ENCODE results near the gene C8G.

The C8G gene

GRCh38 chr9:136941231-136942111 lies 3.6 kb upstream of the C8G start:
- DNase-seq (ENCODE audit: low spot score) = no peak

DNA sequence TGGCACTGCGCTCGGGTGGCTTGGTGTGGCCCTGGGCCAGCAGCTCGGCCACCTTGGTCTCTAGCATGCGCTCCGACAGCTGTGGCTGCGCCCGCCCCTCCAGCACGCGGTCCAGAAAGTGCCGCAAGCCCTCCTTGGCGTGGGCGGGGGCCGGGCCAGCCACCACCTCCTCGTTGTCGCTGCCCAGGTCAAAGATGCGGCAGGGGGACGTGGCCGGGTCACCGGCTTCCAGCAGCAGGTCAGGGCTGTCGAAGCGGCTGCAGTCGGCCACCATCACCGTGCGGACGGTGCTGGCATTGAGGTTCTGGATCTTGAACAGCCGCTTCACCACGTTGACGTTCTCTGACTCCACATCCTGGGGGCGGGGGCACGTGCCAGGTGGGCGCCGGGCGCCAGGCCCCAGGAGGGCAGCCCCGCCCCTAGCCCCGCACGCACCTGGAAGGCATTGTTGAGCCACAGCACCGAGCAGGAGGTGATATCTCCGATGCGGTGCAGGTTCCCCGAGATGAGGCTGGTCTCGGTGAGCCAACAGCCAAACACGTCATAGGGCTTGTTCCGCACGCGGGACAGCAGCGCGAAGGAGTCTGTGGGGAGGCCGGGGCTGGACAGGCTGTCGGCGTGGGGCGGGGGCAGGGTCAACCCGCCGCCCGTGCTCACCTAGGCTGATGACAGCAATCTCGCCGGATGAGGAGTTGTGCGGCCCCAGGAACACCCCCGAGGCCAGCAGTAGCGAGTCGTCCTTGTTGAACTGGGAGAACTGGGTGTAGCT lies 2.7 kb upstream of the C8G start:
- no peak for DNase-seq (ENCODE audit: low spot score)

DNA sequence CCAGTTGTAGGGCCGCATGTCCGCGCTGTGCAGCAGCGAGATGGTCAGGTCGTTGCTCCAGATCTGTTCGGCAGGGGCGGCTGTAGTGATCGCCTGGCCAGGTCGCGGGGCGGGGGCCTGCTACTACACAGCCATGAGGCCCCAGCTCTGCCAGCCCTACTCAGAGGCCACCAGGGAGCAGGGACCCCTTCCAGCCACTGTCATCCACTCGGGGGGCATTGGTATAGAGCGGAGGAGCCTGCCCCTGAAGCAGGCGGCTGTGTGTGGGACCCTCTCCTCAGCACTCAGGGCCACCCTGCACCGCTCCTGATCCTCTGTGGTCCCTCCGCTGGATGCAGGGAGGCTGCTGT lies 2.2 kb upstream of the C8G start:
- no peak for DNase-seq (ENCODE audit: low spot score)

GRCh38 chr9:136943291-136944211 lies 1.5 kb upstream of the C8G start:
- peak; percentile 76 for DNase-seq (ENCODE audit: low spot score)

DNA sequence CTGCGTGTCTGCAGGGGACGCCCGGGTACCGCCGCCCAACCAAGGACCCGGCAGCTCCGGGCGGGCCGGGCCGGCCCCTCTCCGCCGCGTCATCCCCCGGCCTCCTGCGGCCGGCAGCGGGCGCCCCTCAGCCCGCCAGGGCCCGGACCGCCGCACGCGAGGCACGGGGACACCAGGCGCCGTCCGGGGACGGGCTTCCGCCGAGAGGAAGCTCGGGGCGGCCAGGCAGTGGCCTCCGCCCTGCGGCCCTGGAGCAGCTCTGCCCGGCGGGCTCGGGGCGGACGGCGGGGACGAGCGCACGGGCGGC lies 878 bp upstream of the C8G start:
- peak; percentile 73 for DNase-seq (ENCODE audit: low spot score)

- DNase-seq (ENCODE audit: low spot score) = no peak
These were observed 537 bp downstream of the C8G start for GRCh38 chr9:136945333-136946227.

DNA sequence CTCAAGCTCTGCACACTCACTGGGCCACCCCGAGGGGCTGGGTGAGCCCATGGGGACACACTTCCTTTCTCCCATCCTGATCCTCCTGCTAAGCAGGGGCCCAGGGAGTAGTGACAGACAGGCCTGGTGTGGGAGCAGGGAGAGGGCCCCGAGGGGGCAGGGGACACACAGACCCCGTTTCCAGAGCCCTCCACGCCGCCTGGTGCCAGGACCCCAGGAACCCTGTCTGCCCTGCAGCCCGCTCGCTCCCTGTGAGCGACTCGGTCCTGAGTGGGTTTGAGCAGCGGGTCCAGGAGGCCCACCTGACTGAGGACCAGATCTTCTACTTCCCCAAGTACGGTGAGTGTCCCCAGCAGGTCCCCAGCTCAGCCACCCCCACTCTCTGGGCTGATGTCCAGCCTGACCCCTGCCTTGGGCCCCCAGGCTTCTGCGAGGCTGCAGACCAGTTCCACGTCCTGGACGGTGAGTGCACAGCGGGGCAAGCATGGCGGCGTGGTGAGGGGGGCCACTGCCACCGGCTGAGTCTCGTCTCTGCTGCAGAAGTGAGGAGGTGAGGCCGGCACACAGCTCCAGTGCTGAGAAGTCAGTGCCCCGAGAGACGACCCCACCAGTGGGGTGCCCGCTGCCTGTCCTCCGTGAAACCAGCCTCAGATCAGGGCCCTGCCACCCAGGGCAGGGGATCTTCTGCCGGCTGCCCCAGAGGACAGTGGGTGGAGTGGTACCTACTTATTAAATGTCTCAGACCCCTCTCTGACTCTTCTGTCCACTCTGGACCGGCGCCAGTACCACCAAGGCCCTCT lies 1.4 kb downstream of the C8G start:
- DNase-seq (ENCODE audit: low spot score) = no peak

DNA sequence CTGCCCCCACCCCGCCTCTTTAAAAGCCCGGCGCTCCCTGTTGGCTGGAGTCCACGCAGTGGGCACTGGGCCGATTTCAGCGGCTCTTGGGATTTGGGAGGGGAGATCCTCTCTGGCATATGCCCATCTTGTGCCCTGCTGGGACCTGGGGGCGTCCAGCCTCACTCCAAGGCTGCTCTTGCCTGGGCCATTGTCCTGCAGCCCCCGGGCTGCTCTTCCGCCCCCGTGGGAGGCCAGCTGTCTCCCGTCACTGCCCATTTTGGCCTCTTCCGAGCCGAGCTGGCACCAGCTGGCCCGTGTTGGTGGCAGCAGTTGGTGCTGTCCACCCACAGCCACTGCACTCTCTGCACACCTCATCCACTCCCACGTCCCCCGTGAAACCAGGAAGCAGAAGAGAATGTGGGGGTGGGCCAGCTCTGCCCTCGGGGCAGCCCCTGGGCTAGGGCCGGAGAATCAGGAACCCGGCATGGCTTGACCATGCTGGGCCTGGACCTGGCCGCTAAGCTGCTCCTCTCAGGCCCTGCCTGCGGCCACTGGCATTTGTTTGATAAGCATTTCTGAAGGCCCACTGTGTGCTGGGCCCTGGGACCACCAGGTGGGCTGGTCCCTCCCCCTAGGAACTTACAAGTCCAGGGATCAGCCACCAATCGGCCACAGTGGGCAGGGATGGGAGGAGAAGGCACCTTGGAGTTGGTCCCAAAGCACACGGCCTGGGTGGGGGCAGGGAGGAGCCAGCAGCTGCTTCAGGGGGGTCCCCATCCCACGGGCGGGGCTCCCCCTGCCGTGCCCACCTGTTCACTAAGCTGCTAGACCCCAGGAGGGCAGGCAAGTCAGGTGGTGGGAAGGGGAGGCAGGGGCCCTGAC lies 2.2 kb downstream of the C8G start:
- DNase-seq (ENCODE audit: low spot score) = no peak

DNA sequence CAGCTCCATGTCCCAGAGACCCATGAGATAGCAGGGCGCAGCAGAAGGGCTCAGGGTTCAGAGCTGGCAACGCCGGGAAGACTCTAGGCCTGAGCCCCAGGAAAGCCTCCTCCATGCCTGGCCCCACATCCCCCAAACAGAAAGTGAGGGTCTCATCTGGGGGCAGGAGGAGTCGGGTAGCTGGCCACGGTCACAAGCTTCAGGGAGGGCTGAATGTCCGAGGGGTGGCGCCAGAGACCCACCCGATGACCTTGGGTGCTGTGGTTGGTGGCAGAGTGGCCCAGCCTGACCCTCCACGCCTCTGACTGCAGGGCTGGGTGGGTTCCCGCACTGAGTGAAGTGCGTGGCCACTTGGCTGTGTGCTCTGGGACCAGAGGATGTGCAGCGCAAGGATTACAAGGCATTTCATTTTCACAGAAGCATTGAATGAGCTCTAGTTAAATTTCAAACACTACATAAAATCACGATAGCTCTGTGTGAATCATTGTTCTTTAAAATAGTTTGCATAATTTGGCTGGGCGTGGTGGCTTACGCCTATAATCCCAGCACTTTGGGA lies 3.0 kb downstream of the C8G start:
- DNase-seq (ENCODE audit: low spot score) = peak; percentile 44

GRCh38 chr9:136949239-136949816 lies 4.3 kb downstream of the C8G start:
- DNase-seq (ENCODE audit: low spot score) = no peak

DNA sequence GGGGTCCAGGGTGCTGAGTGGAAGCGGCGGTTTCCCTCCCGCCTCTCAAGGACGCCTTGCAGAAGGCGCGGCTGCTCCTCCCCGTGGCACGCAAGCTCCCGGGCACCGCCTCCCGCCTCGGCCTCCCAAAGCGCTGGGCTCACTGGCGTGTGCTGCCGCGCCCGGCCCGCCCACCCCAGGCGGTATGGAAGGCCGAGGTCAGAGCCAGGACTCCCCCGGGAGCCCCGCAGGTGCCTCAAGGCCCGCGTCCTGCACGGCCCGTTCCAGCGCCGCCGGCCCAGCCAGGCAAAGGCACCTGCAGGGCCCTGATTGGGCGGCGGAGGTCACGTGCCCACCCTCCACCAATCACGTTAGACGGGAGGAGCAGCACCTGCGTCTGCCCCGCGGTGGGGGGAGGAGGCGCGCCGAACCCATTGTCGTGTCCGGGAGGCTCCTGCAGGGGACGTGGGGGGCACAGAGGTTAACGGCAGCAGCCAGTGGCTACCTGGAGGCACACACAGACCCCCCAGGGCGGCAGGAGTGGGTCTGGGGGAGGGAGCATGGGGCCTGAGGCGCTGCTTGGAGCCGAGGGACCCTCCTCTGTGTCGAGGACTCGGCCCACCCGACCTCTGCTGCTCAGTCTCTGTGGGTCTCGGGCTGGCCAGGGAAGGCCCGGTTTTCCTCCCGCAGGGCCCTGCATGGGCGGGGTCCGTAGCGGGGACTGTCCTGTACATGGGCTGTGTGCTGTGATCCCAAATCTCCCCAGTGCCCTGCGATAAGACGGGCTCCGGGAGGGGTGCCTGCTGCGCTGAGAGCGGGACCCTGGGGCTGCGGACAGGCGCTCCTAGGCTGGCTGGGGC lies 5.0 kb downstream of the C8G start:
- peak; percentile 93 for DNase-seq (ENCODE audit: low spot score)

- DNase-seq (ENCODE audit: low spot score) = peak; percentile 36
These were observed 5.7 kb downstream of the C8G start for GRCh38 chr9:136950656-136951276.

GRCh38 chr9:136951541-136952320 lies 6.7 kb downstream of the C8G start, which contains the start of gene LCN12:
Gene LCN12, plus strand, starts transcription at chr9:136952273. Its CDS starts 55 bp downstream, at chr9:136952328.
- no peak for DNase-seq (ENCODE audit: low spot score)

GRCh38 chr9:136952321-136952850 lies 7.3 kb downstream of the C8G start:
- DNase-seq (ENCODE audit: low spot score) = no peak

DNA sequence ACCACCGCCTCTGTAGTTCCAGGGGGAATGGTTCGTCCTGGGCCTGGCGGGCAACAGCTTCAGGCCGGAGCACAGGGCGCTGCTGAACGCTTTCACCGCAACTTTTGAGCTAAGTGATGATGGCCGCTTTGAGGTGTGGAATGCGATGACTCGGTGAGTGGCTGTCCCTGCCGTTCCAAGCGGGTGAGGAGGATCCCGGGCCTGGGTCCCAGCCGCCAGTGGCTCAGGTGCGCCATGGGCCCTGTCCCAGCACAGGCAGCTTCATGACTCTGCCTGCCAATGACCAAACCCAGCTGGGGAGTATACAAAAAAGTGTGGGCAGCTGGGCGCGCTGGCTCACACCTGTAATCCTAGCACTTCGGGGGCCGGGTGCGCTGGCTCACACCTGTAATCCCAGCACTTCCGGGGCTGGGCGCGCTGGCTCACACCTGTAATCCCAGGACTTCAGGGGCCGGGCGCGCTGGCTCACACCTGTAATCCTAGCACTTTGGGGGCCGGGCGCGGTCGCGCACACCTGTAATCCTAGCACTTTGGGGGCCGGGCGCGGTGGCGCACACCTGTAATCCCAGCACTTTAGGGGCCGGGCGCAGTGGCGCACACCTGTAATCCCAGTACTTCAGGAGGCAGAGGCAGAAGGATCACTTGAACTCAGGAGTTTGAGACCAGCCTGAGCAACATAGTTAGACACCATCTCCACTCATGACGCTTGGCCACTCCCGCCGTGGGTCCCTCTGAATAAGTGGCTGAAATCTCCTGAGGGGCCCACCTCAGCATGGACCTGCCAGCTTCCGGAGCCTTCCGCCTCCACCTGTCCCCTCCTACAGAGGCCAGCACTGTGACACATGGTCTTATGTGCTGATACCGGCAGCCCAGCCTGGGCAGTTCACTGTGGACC lies 8.1 kb downstream of the C8G start:
- DNase-seq (ENCODE audit: low spot score) = no peak

Data from RKO (cell line).